GM18909 (cell line): ENCODE measurements around the gene FYB1.
"Not testable (repeated sequence)": the region's sequence is repeated elsewhere in the genome, so short reads cannot be mapped to it uniquely, and the experiment has no call there.

ENCODE experiments used
- ATAC-seq: cut with Tn5 transposase; IDR thresholded peaks from one replicate; pipeline ENCODE4 v1.9.1; 2021; ENCODE audit warnings: mild to moderate bottlenecking; ENCODE audit not compliant: unreplicated experiment, poor library complexity

Gene FYB1

GRCh38 chr5:39231705-39232525 is 12.6 kb upstream of the FYB1 start:
- ATAC-seq: peak; percentile 71

- no peak for ATAC-seq
Measured at GRCh38 chr5:39228596-39228995, 9.2 kb upstream of the FYB1 start.

GRCh38 chr5:39226558-39226957 is 7.2 kb upstream of the FYB1 start:
- ATAC-seq: no peak

- ATAC-seq: no peak
Measured at GRCh38 chr5:39226100-39226451, 6.7 kb upstream of the FYB1 start.

- ATAC-seq: no peak
Measured at GRCh38 chr5:39225405-39226099, 6.2 kb upstream of the FYB1 start.

- no peak for ATAC-seq
Measured at GRCh38 chr5:39224196-39224761, 4.9 kb upstream of the FYB1 start.

GRCh38 chr5:39223565-39224156 is 4.3 kb upstream of the FYB1 start:
- ATAC-seq: no peak

- ATAC-seq: not testable (repeated sequence)
Measured at GRCh38 chr5:39221671-39222070, 2.3 kb upstream of the FYB1 start.

- ATAC-seq: no peak
Measured at GRCh38 chr5:39220280-39221030, 1.1 kb upstream of the FYB1 start.

GRCh38 chr5:39218482-39219402 is 621 bp downstream of the FYB1 start:
- no peak for ATAC-seq

- peak; percentile 85 for ATAC-seq
Measured at GRCh38 chr5:39217365-39218281, 1.7 kb downstream of the FYB1 start.

- ATAC-seq: no peak
Measured at GRCh38 chr5:39216631-39217030, 2.7 kb downstream of the FYB1 start.

GRCh38 chr5:39215857-39216256 is 3.5 kb downstream of the FYB1 start:
- ATAC-seq: no peak

- ATAC-seq: no peak
Measured at GRCh38 chr5:39214912-39215709, 4.3 kb downstream of the FYB1 start.

GRCh38 chr5:39213447-39214207 is 5.7 kb downstream of the FYB1 start:
- ATAC-seq: no peak

- no peak for ATAC-seq
Measured at GRCh38 chr5:39211773-39212172, 7.6 kb downstream of the FYB1 start.

GRCh38 chr5:39209924-39210323 is 9.4 kb downstream of the FYB1 start:
- ATAC-seq: peak; percentile 77
